Epithelial cell of esophagus (primary cell): ENCODE data around the gene IL3.

Experiments
- DNase-seq: peaks from one replicate; pipeline ENCODE4 v3.0.0; 2010; ENCODE audit warnings: low read depth
- H3K4me3 ChIP-seq: 2 replicates; pipeline ENCODE4 v1.5.1; 2011; ENCODE audit warnings: mild to moderate bottlenecking, low read length, control low read depth
- CTCF ChIP-seq: IDR thresholded peaks from 2 replicates; pipeline ENCODE4 v1.5.1; 2011; ENCODE audit warnings: low read depth, mild to moderate bottlenecking, low read length, control low read depth, inconsistent platforms; ENCODE audit not compliant: insufficient read depth; ENCODE audit errors: missing control alignments

IL3 gene

DNA sequence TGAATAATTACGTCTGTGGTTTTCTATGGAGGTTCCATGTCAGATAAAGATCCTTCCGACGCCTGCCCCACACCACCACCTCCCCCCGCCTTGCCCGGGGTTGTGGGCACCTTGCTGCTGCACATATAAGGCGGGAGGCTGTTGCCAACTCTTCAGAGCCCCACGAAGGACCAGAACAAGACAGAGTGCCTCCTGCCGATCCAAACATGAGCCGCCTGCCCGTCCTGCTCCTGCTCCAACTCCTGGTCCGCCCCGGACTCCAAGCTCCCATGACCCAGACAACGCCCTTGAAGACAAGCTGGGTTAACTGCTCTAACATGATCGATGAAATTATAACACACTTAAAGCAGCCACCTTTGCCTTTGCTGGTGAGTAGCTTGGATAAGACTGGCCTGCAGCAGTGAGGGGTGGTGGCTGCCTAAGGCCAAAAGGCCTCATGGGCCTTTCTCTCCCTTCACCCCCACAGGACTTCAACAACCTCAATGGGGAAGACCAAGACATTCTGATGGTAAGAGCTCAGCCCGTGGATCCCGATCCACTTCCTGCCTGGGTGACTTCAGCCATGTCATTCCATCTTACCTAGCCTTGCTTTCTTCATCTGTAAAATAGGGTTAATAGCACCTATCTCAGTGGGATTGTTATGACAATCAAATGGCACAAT lies at the start of gene IL3:
IL3 (plus strand) TSS at position 155 of the 661 bp plus-strand sequence; CDS start at position 207, 52 bp downstream.
- H3K4me3 ChIP-seq: no peak within 1 kb of the TSS
- DNase-seq: no peak
- no peak for TF ChIP-seq CTCF

DNA sequence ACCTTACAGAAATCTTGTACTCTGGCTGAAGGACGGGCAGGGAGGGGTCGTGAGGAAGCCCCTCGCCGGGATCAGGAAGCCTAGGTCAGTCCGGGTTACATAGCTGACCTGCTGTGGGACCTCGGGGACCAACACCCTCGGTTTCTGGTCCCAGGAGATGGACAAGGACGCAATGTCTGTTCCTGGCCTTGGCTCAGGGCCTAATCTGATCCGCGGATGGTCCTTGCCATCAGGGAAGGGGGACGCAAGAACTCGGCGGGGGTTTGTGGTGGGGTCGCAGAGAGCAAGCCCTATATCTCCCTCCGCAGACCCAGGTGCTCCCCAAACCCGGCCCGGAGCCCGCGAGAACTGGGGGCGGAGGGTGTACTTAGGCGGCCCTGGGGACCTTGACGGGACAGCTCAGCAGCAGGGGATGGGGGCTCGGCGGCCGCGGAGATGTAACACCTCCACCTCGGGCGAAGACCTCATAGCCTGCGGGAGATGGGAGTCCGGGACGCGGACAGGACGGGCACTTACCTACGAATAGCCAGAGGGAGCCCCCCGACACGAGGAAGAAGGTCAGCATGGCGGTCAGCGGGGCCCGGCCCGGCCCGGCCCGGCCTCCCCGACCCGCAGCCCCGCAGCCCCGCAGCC lies 49.4 kb upstream of the IL3 start:
- DNase-seq: no peak

GRCh38 chr5:132011622-132012343 lies 48.7 kb upstream of the IL3 start, which contains the start of gene ACSL6:
TSS of gene ACSL6 (minus strand) at chr5:132011658. CDS start at chr5:132011553, 105 bp downstream.
- DNase-seq: no peak
- no peak for TF ChIP-seq CTCF
- peak within 1 kb of the TSS; percentile 30 for H3K4me3 ChIP-seq

More for the DNA sequence above, 49.4 kb upstream of the IL3 start:
- no peak for TF ChIP-seq CTCF
- peak overlapping the region; percentile 25 for H3K4me3 ChIP-seq

- DNase-seq: peak; percentile 74
Measured at GRCh38 chr5:132012371-132013005, 48.0 kb upstream of the IL3 start.

GRCh38 chr5:132013006-132013689 lies 47.3 kb upstream of the IL3 start:
- H3K4me3 ChIP-seq: no peak overlapping the region
- DNase-seq: no peak
- no peak for TF ChIP-seq CTCF

More at GRCh38 chr5:132012371-132013005, 48.0 kb upstream of the IL3 start:
- no peak for TF ChIP-seq CTCF
- no peak overlapping the region for H3K4me3 ChIP-seq

- peak; percentile 42 for DNase-seq
- no peak for TF ChIP-seq CTCF
- no peak overlapping the region for H3K4me3 ChIP-seq
Measured at GRCh38 chr5:132013711-132014110, 46.7 kb upstream of the IL3 start.
